ENCODE data around the gene HNRNPUL1.

Gene HNRNPUL1

GRCh38 chr19:41263850-41264580 is at the start of gene HNRNPUL1:
Gene HNRNPUL1 (plus strand): TSS chr19:41264372. CDS start chr19:41264504, 132 bp downstream.
- DNase-seq (ENCODE audit: low read depth, low spot score): peak; percentile 100
- no peaks in the 10 kb centered on the region for H3K9me3 ChIP-seq (ENCODE audit: low read depth, low read length)
- TF ChIP-seq EZH2 (IDR thresholded peaks at IDR 0.05) (no peak), FOXP2 (optimal IDR thresholded peaks at IDR 0.05; ENCODE audit: control extremely low read depth, extremely low read length, insufficient read depth) (no peak), POLR2AphosphoS5 (IDR thresholded peaks at IDR 0.05; ENCODE audit: borderline replicate concordance, low read depth, low read length) (no peak)
- H3K36me3 ChIP-seq (ENCODE audit: insufficient read depth, low read length): peaks cover 24% of the 10 kb centered on the region
- H3K4me3 ChIP-seq: peak within 1 kb of the TSS; percentile 97
- peak within 1 kb of the TSS; percentile 96 for H3K27ac ChIP-seq
- H3K9ac ChIP-seq (ENCODE audit: insufficient read length): peak within 1 kb of the TSS; percentile 100

- Histone ChIP-seq H3K9ac (ENCODE audit: insufficient read length) (no peak overlapping the region), H3K9me3 (ENCODE audit: low read depth, low read length) (no peaks in the 10 kb centered on the region), H3K36me3 (ENCODE audit: insufficient read depth, low read length) (no peaks in the 10 kb centered on the region), H3K27ac (no peak overlapping the region), H3K4me3 (no peak overlapping the region)
- TF ChIP-seq POLR2AphosphoS5 (IDR thresholded peaks at IDR 0.05; ENCODE audit: borderline replicate concordance, low read depth, low read length): no peak
- TF ChIP-seq EZH2 (IDR thresholded peaks at IDR 0.05): no peak
- no peak for TF ChIP-seq FOXP2 (optimal IDR thresholded peaks at IDR 0.05; ENCODE audit: control extremely low read depth, extremely low read length, insufficient read depth)
- no peak for DNase-seq (ENCODE audit: low read depth, low spot score)
Measured at GRCh38 chr19:41217741-41218140, 46.4 kb upstream of the HNRNPUL1 start.

GRCh38 chr19:41218249-41218614 is 45.9 kb upstream of the HNRNPUL1 start:
- no peak overlapping the region for H3K9ac ChIP-seq (ENCODE audit: insufficient read length)
- no peak for DNase-seq (ENCODE audit: low read depth, low spot score)

GRCh38 chr19:41218615-41219507 is 45.3 kb upstream of the HNRNPUL1 start, which contains the start of gene AXL:
Gene AXL (plus strand): TSS chr19:41219223. CDS start chr19:41219393, 170 bp downstream.
- TF ChIP-seq POLR2AphosphoS5 (IDR thresholded peaks at IDR 0.05; ENCODE audit: borderline replicate concordance, low read depth, low read length) (no peak), EZH2 (IDR thresholded peaks at IDR 0.05) (no peak), FOXP2 (optimal IDR thresholded peaks at IDR 0.05; ENCODE audit: control extremely low read depth, extremely low read length, insufficient read depth) (no peak)
- no peak for DNase-seq (ENCODE audit: low read depth, low spot score)
- no peaks in the 10 kb centered on the region for H3K9me3 ChIP-seq (ENCODE audit: low read depth, low read length)
- no peak within 1 kb of the TSS for H3K4me3 ChIP-seq
- H3K9ac ChIP-seq (ENCODE audit: insufficient read length): no peak within 1 kb of the TSS
- no peaks in the 10 kb centered on the region for H3K36me3 ChIP-seq (ENCODE audit: insufficient read depth, low read length)
- H3K27ac ChIP-seq: no peak within 1 kb of the TSS

More at GRCh38 chr19:41218249-41218614, 45.9 kb upstream of the HNRNPUL1 start:
- no peak overlapping the region for H3K4me3 ChIP-seq
- no peaks in the 10 kb centered on the region for H3K36me3 ChIP-seq (ENCODE audit: insufficient read depth, low read length)
- no peak overlapping the region for H3K27ac ChIP-seq
- TF ChIP-seq EZH2 (IDR thresholded peaks at IDR 0.05) (no peak), FOXP2 (optimal IDR thresholded peaks at IDR 0.05; ENCODE audit: control extremely low read depth, extremely low read length, insufficient read depth) (no peak), POLR2AphosphoS5 (IDR thresholded peaks at IDR 0.05; ENCODE audit: borderline replicate concordance, low read depth, low read length) (no peak)
- no peaks in the 10 kb centered on the region for H3K9me3 ChIP-seq (ENCODE audit: low read depth, low read length)

GRCh38 chr19:41219924-41220567 is 44.1 kb upstream of the HNRNPUL1 start:
- TF ChIP-seq EZH2 (IDR thresholded peaks at IDR 0.05): no peak
- TF ChIP-seq POLR2AphosphoS5 (IDR thresholded peaks at IDR 0.05; ENCODE audit: borderline replicate concordance, low read depth, low read length): no peak
- no peak for TF ChIP-seq FOXP2 (optimal IDR thresholded peaks at IDR 0.05; ENCODE audit: control extremely low read depth, extremely low read length, insufficient read depth)
- no peak for DNase-seq (ENCODE audit: low read depth, low spot score)
- no peak overlapping the region for H3K4me3 ChIP-seq
- H3K36me3 ChIP-seq (ENCODE audit: insufficient read depth, low read length): no peaks in the 10 kb centered on the region
- no peak overlapping the region for H3K27ac ChIP-seq
- H3K9me3 ChIP-seq (ENCODE audit: low read depth, low read length): no peaks in the 10 kb centered on the region
- no peak overlapping the region for H3K9ac ChIP-seq (ENCODE audit: insufficient read length)

- H3K9ac ChIP-seq (ENCODE audit: insufficient read length): no peak overlapping the region
- TF ChIP-seq EZH2 (IDR thresholded peaks at IDR 0.05): no peak
- no peak for TF ChIP-seq FOXP2 (optimal IDR thresholded peaks at IDR 0.05; ENCODE audit: control extremely low read depth, extremely low read length, insufficient read depth)
- no peak for TF ChIP-seq POLR2AphosphoS5 (IDR thresholded peaks at IDR 0.05; ENCODE audit: borderline replicate concordance, low read depth, low read length)
- no peaks in the 10 kb centered on the region for H3K36me3 ChIP-seq (ENCODE audit: insufficient read depth, low read length)
- no peak overlapping the region for H3K27ac ChIP-seq
- no peak overlapping the region for H3K4me3 ChIP-seq
- no peaks in the 10 kb centered on the region for H3K9me3 ChIP-seq (ENCODE audit: low read depth, low read length)
- DNase-seq (ENCODE audit: low read depth, low spot score): no peak
Measured at GRCh38 chr19:41220811-41221210, 43.4 kb upstream of the HNRNPUL1 start.

- TF ChIP-seq POLR2AphosphoS5 (IDR thresholded peaks at IDR 0.05; ENCODE audit: borderline replicate concordance, low read depth, low read length): no peak
- TF ChIP-seq EZH2 (IDR thresholded peaks at IDR 0.05): no peak
- no peak for TF ChIP-seq FOXP2 (optimal IDR thresholded peaks at IDR 0.05; ENCODE audit: control extremely low read depth, extremely low read length, insufficient read depth)
- H3K4me3 ChIP-seq: no peak overlapping the region
- H3K27ac ChIP-seq: no peak overlapping the region
- no peaks in the 10 kb centered on the region for H3K36me3 ChIP-seq (ENCODE audit: insufficient read depth, low read length)
- no peak overlapping the region for H3K9ac ChIP-seq (ENCODE audit: insufficient read length)
- no peaks in the 10 kb centered on the region for H3K9me3 ChIP-seq (ENCODE audit: low read depth, low read length)
- no peak for DNase-seq (ENCODE audit: low read depth, low spot score)
Measured at GRCh38 chr19:41221514-41222205, 42.5 kb upstream of the HNRNPUL1 start.
